Muscle of back (tissue), 11 donors: ENCODE measurements around the gene ATP11B. TPM values are rescaled to one million over a fixed set of nuclear protein-coding genes. Genes with fewer than 3 reads are reported as not detected.
A peak's percentile ranks its signal among the peaks of the same experiment; 100 is the strongest.

ENCODE experiments used
- DNase-seq, 3 donors: peaks; one replicate each; pipeline versions ENCODE4 v3.0.0 to v3.0.0-alpha.2; 2013
- polyA plus RNA-seq, 10 donors: library from polyadenylated mRNA; unstranded; fragments of 120-200 nt; gene quantifications; one replicate each; pipeline ENCODE4 v1.2.1, GENCODE V29; 2013; ENCODE audit not compliant: insufficient read length in 10 of 10

The ATP11B gene
- polyA plus RNA-seq, 10 donors, result 39.5 to 54.7 (median 46.6) TPM

- DNase-seq, result no peak
These were observed 116.2 kb downstream of the ATP11B start for GRCh38 chr3:182909318-182910040.

GRCh38 chr3:182910936-182911781 lies 117.9 kb downstream of the ATP11B start:
- no peak for DNase-seq

GRCh38 chr3:182911782-182912111 lies 118.4 kb downstream of the ATP11B start:
- DNase-seq, result no peak

- no peak for DNase-seq
These were observed 119.2 kb downstream of the ATP11B start for GRCh38 chr3:182912474-182912873.

GRCh38 chr3:182913889-182914288 lies 120.6 kb downstream of the ATP11B start:
- DNase-seq, result no peak

GRCh38 chr3:182914341-182914740 lies 121.0 kb downstream of the ATP11B start:
- DNase-seq, result no peak

GRCh38 chr3:182917134-182917533 lies 123.8 kb downstream of the ATP11B start:
- no peak for DNase-seq

- DNase-seq, result no peak
These were observed 126.6 kb downstream of the ATP11B start for GRCh38 chr3:182919866-182920357.

GRCh38 chr3:182920515-182921084 lies 127.3 kb downstream of the ATP11B start:
- DNase-seq, result peak in 1 of 3 donors; percentile 2

- DNase-seq, result no peak
These were observed 128.5 kb downstream of the ATP11B start for GRCh38 chr3:182921665-182922355.

GRCh38 chr3:182925330-182925943 lies 132.1 kb downstream of the ATP11B start:
- peak in 1 of 3 donors; percentile 33 for DNase-seq

GRCh38 chr3:182925944-182926337 lies 132.6 kb downstream of the ATP11B start:
- no peak for DNase-seq

- no peak for DNase-seq
These were observed 142.5 kb downstream of the ATP11B start for GRCh38 chr3:182935803-182936202.

GRCh38 chr3:182936239-182936917 lies 143.1 kb downstream of the ATP11B start:
- no peak for DNase-seq

- DNase-seq, result no peak
These were observed 143.6 kb downstream of the ATP11B start for GRCh38 chr3:182936918-182937285.

GRCh38 chr3:182937293-182938051 lies 144.2 kb downstream of the ATP11B start:
- DNase-seq, result no peak

- no peak for DNase-seq
These were observed 147.0 kb downstream of the ATP11B start for GRCh38 chr3:182940266-182940808.

GRCh38 chr3:182941719-182942118 lies 148.4 kb downstream of the ATP11B start:
- DNase-seq, result no peak

- DNase-seq, result no peak
These were observed 154.6 kb downstream of the ATP11B start for GRCh38 chr3:182947888-182948287.

- no peak for DNase-seq
These were observed 155.0 kb downstream of the ATP11B start for GRCh38 chr3:182948305-182948704.
